Breast epithelium (tissue), 3 donors: Measurements from ENCODE around the gene AARS1.

Experiments used
- POLR2A ChIP-seq: fragments of 450-650 bp; IDR thresholded peaks from one replicate; pipeline ENCODE4 v1.6.1; 2016; ENCODE audit warnings: antibody characterized with exemption, mild to moderate bottlenecking, moderate library complexity
- TF ChIP-seq, protein P1 (sequence below), 3 donors: fragments of 450-650 bp; IDR thresholded peaks; one replicate each; pipeline ENCODE4 v1.5.1; 2016 to 2017; ENCODE audit warnings: antibody characterized with exemption in 3 of 3, mild to moderate bottlenecking in 3 of 3, moderate library complexity in 3 of 3

DNA sequence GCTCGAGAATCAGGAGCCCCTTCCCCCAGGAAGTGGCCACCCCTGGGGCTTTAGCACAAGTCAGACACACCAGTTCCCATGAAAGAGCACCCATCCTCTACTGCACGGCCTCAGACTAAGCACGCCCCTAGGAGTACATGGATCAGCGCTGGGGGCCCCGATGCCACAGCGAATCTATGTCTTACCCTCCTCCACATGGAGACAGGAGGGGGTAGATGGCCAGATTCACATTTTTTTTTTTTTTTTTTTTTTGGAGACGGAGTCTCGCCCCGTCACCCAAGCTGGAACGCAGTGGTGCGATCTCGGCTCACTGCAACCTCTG is 34.4 kb downstream of the AARS1 start:
- TF ChIP-seq, protein P1, sequence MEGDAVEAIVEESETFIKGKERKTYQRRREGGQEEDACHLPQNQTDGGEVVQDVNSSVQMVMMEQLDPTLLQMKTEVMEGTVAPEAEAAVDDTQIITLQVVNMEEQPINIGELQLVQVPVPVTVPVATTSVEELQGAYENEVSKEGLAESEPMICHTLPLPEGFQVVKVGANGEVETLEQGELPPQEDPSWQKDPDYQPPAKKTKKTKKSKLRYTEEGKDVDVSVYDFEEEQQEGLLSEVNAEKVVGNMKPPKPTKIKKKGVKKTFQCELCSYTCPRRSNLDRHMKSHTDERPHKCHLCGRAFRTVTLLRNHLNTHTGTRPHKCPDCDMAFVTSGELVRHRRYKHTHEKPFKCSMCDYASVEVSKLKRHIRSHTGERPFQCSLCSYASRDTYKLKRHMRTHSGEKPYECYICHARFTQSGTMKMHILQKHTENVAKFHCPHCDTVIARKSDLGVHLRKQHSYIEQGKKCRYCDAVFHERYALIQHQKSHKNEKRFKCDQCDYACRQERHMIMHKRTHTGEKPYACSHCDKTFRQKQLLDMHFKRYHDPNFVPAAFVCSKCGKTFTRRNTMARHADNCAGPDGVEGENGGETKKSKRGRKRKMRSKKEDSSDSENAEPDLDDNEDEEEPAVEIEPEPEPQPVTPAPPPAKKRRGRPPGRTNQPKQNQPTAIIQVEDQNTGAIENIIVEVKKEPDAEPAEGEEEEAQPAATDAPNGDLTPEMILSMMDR (IDR thresholded peaks at IDR 0.05): no peak
- TF ChIP-seq POLR2A: no peak
